GM18502 (cell line): Measurements from ENCODE around the gene CDC42EP2.

Experiments used
- ATAC-seq: cut with Tn5 transposase; IDR thresholded peaks from one replicate; pipeline ENCODE4 v1.9.1; 2021; ENCODE audit warnings: mild to moderate bottlenecking; ENCODE audit not compliant: unreplicated experiment, poor library complexity

The CDC42EP2 gene

DNA sequence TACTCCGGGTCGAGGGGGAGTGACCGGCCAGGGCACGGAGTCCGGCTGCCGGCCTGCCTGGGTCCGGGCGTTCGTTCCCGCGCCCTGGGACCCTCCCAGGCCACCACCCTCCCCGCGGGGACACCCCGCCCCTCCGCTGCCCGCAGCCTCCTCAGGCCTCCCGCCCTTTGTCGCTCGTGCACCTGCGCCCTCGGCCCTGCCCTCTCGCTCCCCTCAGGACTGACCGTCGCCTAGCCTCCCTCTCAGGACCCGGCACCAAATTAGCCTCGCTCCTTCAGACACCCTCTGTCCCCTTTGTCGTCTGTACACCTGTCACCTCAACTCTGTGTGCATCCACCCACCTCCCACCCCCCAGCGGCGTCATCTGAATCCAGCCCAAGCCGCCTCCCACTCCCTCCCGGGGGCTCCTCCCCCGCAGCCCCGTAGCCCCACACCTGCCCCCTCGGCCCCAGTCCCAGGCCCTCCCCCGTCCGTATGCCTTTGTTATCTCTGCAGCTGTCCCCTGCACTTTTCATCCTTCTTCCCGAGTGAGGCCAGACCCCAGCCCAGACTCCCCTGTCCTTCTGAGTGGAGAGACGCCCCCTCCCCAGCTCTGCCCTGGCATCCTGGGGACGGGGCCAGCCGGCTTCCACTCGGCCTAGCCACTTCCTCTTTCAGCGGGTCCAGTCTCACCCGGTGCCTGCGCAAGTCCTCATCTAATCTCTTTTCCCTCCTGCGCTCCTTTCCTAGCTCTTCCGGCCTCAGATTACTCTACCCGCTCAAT is 40.5 kb downstream of the CDC42EP2 start:
- peak; percentile 37 for ATAC-seq

DNA sequence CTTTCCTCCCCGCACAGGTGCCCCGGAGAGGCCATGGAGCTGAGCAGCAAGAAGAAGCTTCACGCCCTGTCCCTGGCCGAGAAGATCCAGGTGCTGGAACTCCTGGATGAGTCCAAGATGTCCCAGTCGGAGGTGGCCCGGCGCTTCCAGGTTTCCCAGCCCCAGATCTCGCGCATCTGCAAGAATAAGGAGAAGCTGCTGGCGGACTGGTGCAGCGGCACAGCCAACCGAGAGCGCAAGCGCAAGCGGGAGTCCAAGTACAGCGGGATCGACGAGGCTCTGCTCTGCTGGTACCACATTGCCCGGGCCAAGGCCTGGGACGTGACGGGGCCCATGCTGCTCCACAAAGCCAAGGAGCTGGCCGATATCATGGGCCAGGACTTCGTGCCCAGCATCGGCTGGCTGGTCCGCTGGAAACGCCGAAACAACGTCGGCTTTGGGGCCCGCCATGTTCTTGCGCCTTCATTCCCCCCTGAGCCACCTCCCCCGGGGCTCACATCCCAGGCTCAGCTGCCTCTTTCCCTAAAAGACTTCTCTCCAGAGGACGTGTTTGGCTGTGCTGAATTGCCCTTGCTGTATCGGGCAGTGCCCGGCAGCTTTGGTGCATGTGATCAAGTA is 41.2 kb downstream of the CDC42EP2 start:
- ATAC-seq = no peak

DNA sequence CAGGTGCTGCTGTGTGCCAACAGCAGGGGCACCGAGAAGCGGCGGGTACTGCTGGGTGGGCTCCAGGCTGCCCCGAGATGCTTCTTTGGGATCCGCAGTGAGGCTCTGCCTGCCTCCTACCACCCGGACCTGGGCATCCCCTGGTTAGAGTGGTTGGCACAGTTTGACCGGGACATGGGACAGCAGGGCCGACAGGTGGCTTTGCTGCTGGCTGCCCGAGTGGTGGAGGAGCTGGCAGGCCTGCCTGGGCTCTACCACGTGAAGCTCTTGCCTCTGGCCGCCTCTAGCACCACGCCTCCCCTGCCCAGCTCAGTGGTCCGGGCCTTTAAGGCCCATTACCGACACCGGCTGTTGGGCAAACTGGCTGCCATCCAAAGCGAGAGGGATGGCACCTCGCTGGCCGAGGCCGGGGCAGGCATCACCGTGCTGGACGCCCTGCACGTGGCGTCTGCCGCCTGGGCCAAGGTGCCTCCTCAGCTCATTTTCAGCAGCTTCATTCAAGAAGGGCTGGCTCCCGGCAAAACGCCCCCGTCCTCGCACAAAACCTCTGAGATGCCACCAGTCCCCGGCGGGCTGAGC is 41.8 kb downstream of the CDC42EP2 start:
- ATAC-seq = no peak

DNA sequence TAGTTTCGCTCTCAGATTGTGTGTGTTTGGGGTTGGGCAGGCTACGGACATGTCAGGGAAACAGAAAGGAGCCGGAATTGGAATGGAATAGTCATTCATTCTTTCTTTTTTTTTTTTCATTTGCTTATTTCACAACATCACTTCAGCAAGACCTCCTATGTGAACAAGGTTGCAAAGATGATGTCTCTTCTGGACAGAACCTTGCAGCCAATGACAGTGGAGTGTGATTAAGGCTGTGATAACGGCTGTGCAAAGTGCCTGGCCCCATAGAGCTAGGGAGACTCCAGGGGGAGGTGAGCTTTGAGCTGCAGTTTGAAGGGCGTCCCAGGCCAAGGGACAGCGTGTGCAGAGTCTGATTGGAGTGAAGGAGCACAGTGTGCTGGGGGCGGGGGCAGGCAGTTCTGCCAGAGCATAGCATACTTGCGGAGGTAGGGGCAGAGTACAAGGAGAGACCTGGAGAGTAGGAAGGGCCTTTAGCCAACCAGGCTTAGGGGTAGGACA is 43.2 kb downstream of the CDC42EP2 start:
- ATAC-seq = no peak

DNA sequence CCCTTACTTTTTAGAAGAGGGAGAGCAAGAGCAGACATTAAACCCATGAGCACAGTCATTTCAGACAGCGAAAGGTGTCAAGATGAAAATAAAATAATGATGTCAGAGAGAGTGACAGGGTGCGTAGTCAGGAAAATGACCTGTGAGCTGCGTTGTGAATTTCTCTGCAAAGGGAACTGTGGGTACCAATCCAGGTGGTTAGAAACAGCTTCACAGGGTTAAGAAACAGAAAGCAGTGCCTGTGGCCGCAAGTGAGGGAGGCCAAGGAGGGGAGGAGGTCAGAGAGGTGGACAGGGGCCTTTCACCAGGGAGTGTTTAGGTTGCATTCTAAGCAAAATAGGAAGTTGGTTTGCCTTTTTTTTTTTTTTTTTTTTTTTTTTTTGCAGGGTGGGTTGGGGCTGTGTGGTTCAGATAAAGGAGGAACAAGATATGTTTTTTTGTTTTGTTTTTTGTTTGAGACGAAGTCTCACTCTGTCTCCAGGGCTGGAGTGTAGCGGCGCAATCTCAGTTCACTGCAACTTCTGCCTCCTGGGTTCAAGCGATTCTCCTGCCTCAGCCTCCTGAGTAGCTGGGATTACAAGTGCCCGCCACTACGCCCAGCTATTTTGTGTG is 47.8 kb downstream of the CDC42EP2 start:
- no peak for ATAC-seq

DNA sequence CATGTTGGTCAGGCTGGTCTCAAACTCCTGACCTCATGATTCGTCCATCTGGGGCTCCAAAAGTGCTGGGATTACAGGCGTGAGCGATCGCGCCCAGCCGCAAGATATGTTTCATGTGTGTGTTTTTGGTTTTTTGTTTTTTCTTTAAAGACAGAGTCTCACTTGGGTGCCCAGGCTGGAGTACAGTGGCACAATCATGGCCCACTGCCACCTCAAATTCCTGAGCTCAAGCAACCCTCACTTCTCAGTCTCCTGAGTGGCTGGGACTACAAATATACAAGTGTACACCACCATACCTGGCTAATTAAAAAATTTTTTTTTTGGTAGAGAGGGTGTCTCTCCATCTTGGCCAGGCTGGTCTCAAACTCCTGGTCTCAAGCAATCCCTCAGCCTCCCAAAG is 48.3 kb downstream of the CDC42EP2 start:
- no peak for ATAC-seq

DNA sequence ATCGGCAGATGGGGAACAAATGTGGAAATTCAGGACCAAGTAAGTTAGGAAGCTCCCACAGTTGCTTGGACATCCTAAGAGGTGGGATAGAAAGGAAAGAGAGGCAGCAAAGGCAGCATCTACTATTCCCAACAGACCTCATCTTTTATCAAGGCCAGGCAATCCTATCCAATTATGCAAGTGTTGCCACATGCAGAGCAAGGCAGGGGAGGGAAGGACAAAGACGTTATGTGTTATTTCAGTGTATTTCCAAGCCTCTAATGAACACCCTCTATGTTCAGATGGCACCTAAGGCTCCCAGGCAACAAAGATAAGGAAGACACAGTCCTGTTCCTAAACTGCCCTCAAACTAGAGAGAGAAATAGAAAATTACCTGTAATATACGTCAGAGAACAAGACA is 49.1 kb downstream of the CDC42EP2 start:
- no peak for ATAC-seq

DNA sequence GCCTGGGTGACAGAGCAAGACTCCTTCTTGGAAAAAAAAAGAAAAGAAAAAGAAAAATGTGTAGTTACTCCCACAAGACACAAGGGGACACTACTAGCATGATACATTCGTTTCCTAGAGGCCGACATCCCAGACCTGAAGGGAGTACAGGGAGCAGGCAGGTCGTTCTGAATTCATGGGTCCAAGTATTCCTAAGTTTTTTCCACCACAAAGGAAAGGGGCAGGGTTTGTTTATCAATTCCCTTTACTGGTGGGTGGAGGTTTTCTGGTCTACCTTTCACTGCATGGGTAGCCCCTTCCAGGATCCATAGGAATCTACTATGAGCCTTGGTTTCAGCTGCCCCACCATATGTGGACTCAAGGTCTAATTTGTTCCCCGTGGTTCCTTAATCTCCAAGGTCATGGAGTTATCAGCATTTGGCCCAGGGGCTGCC is 51.7 kb downstream of the CDC42EP2 start:
- ATAC-seq = no peak

DNA sequence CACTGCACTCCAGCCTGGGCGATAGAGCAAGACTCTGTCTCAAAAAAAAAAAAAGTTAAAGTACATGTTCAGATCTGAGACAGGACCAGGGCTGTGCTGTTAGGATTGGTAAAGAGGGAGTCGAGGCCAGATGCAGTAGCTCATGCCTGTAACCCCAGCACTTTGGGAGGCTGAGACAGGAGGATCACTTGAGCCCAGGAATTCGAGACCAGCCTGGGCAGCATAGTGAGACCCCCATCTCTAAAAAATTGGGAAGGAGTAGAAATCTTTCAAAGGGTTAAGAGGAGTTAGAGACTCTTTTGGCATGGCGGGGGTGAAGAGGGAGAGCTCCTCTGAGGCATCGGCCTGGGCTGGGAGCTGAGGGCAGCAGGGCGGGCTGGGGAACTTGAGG is 56.0 kb downstream of the CDC42EP2 start:
- no peak for ATAC-seq
